Stimulated activated CD4-positive, alpha-beta T cell treated with anti-CD3 and anti-CD28 coated beads, TNF-alpha, amount 100 ng/mL, for 48 hours (primary cell): Measurements from ENCODE around the gene ZFHX3.
"Not testable (repeated sequence)": the region's sequence is repeated elsewhere in the genome, so short reads cannot be mapped to it uniquely, and the experiment has no call there.

Experiments used
- DNase-seq, 3 donors: peaks; one replicate each; pipeline ENCODE4 v3.0.0-alpha.2; 2020; ENCODE audit warnings: low read depth in 3 of 3

ZFHX3 gene

GRCh38 chr16:73021866-73022495, 25.9 kb downstream of the ZFHX3 start:
- DNase-seq: no peak

- no peak for DNase-seq
Measured at GRCh38 chr16:73020409-73020884, 27.5 kb downstream of the ZFHX3 start.

DNA sequence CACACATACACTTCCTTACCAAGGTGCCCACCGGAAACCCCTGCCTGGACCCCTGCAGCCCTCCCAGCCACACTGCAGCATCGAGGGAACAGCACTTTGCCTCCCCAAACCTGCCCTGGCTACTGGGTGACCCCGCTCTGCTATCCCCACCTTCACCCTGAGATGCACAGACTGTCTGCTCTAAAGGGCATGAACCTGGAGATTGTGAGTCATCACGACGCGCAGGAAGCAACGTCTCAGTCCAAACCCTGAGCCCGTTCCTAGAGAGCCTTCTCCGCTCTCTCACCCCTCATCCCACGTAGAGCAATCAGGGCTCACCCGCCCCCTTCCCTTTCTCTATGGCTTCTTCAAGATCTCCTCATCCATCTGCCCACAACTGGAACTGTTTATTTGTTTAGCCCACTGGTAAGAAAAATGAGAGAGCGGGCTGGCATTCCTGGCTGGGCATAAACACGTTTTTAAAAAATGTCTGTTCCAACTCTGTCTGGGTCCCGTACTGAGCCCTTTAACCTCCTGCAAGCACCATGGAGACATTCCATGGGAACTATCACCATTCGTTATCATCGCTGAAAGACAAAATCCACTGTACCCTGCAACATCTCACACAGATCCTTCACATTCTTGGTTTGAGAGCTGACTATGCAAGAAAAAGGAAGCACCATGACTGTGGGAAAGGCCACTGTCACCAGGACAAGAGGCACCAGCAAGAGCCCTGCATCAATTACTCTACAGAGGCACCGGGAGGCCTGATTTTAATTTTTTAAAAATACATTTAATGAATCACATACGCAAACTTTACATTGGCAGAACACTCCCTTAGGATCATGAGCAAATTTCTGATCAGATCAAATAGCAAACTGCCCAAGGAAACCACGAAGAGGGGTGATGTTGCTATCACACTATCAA, 28.2 kb downstream of the ZFHX3 start:
- no peak for DNase-seq

- no peak for DNase-seq
Measured at GRCh38 chr16:73018821-73019456, 29.0 kb downstream of the ZFHX3 start.

- DNase-seq: no peak
Measured at GRCh38 chr16:73017321-73017720, 30.6 kb downstream of the ZFHX3 start.

DNA sequence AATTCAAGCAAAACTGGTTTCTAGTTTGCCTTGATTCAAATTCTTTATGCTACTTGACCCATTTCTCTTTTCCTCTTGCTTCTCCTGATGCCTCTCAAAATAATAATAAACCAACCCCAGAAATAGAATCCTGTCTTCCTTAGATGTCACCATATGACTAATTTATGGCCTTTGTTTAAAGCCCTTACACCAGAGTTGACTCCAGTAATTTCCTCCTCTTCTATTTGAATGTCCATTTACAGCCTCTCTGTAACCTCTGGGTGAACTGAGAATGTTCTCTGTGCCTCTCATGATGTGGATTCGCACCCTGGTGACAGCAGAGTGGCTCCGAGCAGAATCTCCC, 31.5 kb downstream of the ZFHX3 start:
- no peak for DNase-seq

- DNase-seq: no peak
Measured at GRCh38 chr16:73015612-73016487, 32.1 kb downstream of the ZFHX3 start.

- DNase-seq: no peak
Measured at GRCh38 chr16:73014768-73015167, 33.2 kb downstream of the ZFHX3 start.

GRCh38 chr16:73013974-73014373, 34.0 kb downstream of the ZFHX3 start:
- DNase-seq: no peak

DNA sequence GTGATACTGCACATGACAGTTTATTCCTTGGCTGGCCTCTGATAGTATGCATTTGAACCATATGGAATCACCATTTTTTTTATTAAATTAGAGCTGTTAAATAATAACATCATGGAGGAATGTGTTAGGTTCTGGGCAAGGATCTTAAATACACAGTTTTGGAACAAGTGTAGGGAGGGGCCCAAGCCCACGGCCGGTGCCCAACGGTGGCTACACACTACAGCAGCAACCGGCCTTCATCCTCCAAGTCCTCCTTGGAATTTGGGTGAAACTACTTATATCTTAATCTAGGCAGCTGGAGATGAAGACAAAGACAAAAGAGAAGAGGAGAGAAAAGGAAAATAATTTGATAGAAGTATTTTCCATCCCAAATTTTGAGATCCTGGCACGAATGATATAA, 35.6 kb downstream of the ZFHX3 start:
- DNase-seq: no peak

DNA sequence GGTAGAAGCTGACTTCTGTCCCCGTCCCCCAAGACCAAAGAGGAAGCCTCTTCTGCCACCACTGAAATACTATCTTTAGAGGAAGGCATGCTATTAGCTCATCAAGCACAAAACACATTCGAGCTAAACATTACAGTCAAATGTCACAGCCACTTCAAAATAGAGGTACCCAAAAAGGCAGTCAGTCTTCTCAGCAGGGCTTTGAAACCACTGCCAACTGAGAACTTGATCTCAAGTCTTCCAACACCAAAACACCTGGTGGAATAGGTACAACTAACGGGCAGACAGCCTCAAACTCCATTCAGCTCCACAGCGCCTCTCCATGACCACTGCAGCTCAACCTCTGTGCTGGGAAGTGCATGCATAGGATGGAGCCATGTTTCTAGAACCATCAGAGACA, 36.0 kb downstream of the ZFHX3 start:
- DNase-seq: no peak

DNA sequence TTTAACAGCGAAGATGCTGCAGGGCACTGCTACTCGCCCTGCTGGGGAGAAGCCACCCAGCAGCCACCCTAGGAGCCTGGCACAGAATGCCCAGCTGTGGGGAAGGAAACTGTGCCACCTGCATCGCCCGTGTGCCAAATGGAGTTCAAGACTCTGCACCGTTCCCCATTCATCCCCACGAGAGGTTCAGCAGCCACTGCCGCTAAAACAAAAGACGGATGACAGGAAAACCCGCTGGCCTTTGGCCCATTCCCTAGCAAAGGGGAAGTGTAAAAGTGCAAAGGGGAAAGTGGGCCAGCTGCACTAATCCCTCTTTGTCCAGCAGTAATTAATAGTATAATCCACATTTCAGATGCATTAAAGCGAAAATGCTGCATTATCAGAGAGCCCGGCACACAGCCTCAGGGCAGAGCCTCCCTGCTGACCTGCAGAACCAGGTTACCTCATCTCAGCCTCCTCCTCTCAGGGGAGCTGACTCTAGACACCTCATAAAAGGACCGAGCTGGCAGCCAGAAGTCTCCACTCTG, 37.7 kb downstream of the ZFHX3 start:
- no peak for DNase-seq

DNA sequence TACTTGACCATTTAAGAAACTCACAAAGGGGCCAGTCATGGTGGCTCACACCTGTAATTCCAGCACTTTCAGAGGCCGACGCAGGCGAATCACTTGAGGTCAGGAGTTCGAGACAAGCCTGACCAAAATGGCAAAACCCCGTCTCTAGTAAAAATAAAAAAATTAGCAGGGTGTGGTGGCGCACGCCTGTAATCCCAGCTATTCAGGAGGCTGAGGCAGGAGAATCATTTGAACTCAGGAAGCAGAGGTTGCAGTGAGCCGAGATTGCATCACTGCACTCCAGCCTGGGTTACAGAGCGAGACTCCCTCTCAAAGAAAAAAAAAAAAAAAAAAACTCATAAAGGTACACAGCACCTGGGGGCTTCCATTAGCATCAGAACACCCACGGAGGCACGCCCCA, 38.2 kb downstream of the ZFHX3 start:
- DNase-seq: not testable (repeated sequence)

DNA sequence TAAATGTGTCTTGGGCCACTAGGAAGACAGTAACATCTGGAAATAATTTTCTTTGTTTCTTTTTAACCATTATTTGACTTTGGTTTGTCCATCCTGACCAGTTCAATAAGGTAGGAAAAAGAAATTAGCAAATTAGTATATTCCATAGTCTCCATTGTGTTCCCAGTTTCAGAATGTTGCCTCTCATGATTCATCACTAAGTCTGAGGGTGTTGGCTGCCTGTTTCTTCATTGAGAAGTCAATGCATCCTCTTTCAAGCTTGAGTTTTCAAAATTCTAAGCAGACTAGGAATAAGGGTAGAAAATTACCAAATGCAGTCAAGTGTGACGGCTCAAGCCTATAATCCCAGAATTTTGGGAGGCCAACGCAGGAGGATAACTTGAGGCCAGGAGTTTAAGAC, 41.9 kb downstream of the ZFHX3 start:
- DNase-seq: no peak

DNA sequence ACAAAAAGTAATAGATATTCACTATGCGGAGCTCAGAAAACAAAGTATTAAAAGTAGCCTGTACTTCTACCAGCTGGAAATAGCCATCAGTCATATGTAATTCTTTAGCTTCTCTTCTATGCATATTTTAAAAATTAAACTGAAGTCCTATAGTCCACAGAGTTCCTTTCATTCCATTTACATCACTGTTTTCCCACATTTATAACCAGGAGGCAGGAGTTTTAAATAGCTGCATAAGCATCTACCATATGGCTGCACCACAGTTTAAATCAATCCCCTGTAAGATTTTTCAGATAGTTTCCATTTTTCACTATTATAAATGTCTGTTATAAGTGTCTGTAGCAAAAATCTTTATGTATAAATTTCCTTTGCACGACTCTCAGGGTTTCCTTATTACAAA, 45.1 kb downstream of the ZFHX3 start:
- no peak for DNase-seq

DNA sequence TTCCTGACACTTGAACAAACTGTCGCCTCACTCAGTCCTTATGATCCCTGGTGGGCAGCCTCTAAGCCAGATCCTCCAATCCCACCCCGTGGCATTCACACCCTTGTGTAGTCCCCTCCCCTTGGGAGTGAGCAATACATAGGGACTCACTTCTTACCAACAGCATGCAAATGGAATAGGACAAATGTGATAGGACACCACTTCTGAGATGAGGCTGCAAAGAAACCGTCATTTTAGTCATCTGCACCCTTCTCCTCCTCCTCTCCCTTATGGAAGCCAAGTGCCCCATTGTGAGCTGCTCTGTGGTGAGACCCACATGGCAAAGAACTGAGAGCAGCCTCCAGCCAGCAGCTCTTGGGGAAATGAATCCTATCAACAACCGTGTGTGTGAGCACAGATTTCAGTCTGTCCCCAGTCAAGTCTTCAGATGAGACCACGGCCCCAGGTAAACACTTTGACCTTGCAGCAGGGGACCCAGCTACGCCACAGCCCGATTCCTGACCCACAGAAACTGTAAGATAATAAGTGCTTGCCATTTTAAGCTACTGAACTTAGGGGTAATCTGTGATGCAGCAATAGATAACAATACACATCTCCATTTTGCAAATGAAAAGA, 46.9 kb downstream of the ZFHX3 start:
- no peak for DNase-seq

- no peak for DNase-seq
Measured at GRCh38 chr16:73000020-73000906, 47.7 kb downstream of the ZFHX3 start.

DNA sequence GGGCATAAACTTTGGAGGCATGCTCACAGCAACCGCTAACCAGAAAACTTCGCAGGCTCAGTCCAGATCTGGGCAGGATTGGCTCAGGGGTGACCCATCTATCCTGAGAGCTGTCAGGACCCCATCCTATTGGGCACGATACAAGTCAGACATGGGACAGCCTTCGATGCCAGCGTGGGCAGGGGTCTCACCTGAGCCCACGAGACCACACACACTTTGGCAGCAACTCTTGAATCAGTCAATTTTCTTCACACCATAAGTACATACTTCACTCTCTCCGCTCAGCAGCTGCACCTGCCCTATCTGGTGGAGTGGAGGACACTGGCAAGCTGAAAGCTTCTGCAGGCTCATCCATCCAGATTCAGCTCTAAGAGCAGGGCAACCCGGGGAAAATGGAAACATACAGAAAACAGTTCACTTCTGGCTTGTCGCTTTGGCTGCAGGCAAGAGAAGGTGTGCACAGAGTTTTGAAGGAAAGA, 48.3 kb downstream of the ZFHX3 start:
- no peak for DNase-seq

DNA sequence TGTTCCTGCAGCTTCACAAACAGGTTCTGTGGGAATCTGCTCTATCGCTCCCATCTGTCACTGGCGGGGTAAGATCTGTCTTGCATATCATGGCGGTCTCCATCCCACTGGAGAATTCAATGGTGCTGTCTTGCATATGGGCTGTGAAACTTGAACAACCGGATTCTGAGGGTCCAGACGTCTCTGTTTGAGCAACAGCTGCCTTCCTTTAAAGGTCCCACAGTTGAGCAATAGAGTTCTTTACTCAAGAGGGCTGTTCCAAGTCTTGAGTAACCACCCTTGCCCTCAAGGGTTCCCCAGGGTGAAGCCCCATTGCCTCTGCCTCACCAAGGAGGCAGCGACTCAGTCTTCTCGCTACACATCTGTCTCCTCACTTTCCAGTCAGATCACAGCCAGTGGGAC, 50.8 kb downstream of the ZFHX3 start:
- DNase-seq: no peak
